Stimulated activated CD4-positive, alpha-beta T cell treated with anti-CD3 and anti-CD28 coated beads, TNF-alpha, amount 100 ng/mL, for 48 hours (primary cell): Measurements from ENCODE around the gene ATP2A2.
"Not testable (repeated sequence)": the region's sequence is repeated elsewhere in the genome, so short reads cannot be mapped to it uniquely, and the experiment has no call there.

Experiments
- DNase-seq, 3 donors: peaks; one replicate each; pipeline ENCODE4 v3.0.0-alpha.2; 2020; ENCODE audit warnings: low read depth in 3 of 3

ATP2A2 gene

GRCh38 chr12:110342157-110342556, 61.1 kb downstream of the ATP2A2 start:
- no peak for DNase-seq

GRCh38 chr12:110343114-110343513, 62.1 kb downstream of the ATP2A2 start:
- no peak for DNase-seq

- DNase-seq = no peak
These were observed 62.9 kb downstream of the ATP2A2 start for GRCh38 chr12:110343736-110344555.

GRCh38 chr12:110344657-110345056, 63.6 kb downstream of the ATP2A2 start:
- no peak for DNase-seq

- no peak for DNase-seq
These were observed 64.2 kb downstream of the ATP2A2 start for GRCh38 chr12:110345176-110345661.

- DNase-seq = no peak
These were observed 64.9 kb downstream of the ATP2A2 start for GRCh38 chr12:110345963-110346362.

- DNase-seq = no peak
These were observed 66.7 kb downstream of the ATP2A2 start for GRCh38 chr12:110347767-110348166.

- DNase-seq = no peak
These were observed 67.5 kb downstream of the ATP2A2 start for GRCh38 chr12:110348431-110349059.

GRCh38 chr12:110349096-110349495, 68.0 kb downstream of the ATP2A2 start:
- no peak for DNase-seq

- DNase-seq = peak; percentile 8 to 40 (median 32)
These were observed 68.6 kb downstream of the ATP2A2 start for GRCh38 chr12:110349514-110350151.

- no peak for DNase-seq
These were observed 70.1 kb downstream of the ATP2A2 start for GRCh38 chr12:110351119-110351518.

- no peak for DNase-seq
These were observed 71.4 kb downstream of the ATP2A2 start for GRCh38 chr12:110352401-110352800.

GRCh38 chr12:110353211-110353965, 72.3 kb downstream of the ATP2A2 start:
- no peak for DNase-seq

- DNase-seq = no peak
These were observed 73.2 kb downstream of the ATP2A2 start for GRCh38 chr12:110354172-110354780.

GRCh38 chr12:110355073-110355472, 74.0 kb downstream of the ATP2A2 start:
- DNase-seq = no peak

GRCh38 chr12:110358384-110359097, 77.5 kb downstream of the ATP2A2 start:
- DNase-seq = not testable (repeated sequence)

GRCh38 chr12:110361216-110361615, 80.2 kb downstream of the ATP2A2 start:
- no peak for DNase-seq

GRCh38 chr12:110365489-110366320, 84.7 kb downstream of the ATP2A2 start:
- no peak for DNase-seq

- DNase-seq = no peak
These were observed 85.5 kb downstream of the ATP2A2 start for GRCh38 chr12:110366321-110367142.
